ENCODE results near the gene EBNA1BP2. TPM values are rescaled to one million over a fixed set of nuclear protein-coding genes. Genes with fewer than 3 reads are reported as not detected.

The EBNA1BP2 gene
- total RNA-seq, 2 donors from 2014 or later, result 28.4 to 85.4 TPM

DNA sequence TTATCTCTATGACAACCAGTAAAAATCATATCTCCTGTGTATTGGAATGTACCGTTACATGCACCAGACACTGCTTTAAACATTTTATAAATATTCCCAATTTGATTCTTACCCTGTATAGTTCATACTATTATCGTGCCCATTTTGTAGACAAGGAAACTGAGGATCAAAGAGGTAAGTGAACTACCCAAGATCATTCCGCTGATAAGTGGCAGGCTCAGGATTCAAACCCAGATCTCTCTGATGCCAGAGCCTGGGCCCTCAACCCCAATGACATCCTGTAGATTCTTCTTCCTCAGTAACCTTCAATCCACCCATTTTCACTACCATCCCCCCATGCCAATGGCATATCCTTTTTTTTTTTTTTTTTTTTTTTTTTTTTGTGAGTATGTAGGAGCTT, 12.3 kb upstream of the EBNA1BP2 start:
- no peak overlapping the region for H3K9ac ChIP-seq (ENCODE audit: low read depth in 2 of 2, low read length in 2 of 2)
- no peak overlapping the region for H3K27ac ChIP-seq
- no peak for TF ChIP-seq CTCF (IDR thresholded peaks at IDR 0.05)
- no peaks in the 10 kb centered on the region for H3K9me3 ChIP-seq
- no peak overlapping the region for H3K4me3 ChIP-seq
- H3K27me3 ChIP-seq, result no peaks in the 10 kb centered on the region
- intact Hi-C loops (cut with DNase I), result no loop called here
- no peaks in the 10 kb centered on the region for H3K36me3 ChIP-seq
- no peaks in the 10 kb centered on the region for H3K4me1 ChIP-seq
- DNase-seq, result no peak

DNA sequence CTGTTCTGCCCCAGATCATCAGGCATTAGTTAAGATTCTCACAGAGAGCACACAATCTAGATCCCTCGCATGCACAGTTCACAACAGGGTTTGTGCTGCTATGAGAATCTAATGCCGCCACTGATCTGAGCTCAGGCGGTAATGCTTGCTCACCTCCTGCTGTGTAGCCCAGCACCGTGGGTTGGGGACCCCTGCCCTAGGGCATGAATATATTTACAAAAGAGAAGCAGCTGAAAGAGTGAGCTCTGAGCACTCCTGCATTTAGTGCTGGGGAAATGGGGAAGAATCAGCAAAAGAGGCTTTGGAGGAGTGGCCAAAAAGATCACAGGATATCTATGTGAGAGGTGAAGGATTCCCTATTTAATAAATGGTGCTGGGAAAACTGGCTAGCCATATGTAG, 5.6 kb upstream of the EBNA1BP2 start:
- no peak for TF ChIP-seq CTCF (IDR thresholded peaks at IDR 0.05)
- no peak for DNase-seq
- no peaks in the 10 kb centered on the region for H3K9me3 ChIP-seq
- H3K27ac ChIP-seq, result no peak overlapping the region
- H3K4me1 ChIP-seq, result no peaks in the 10 kb centered on the region
- no peaks in the 10 kb centered on the region for H3K27me3 ChIP-seq
- H3K4me3 ChIP-seq, result no peak overlapping the region
- H3K9ac ChIP-seq (ENCODE audit: low read depth in 2 of 2, low read length in 2 of 2), result no peak overlapping the region
- intact Hi-C loops (cut with DNase I), result no loop called here
- H3K36me3 ChIP-seq, result no peaks in the 10 kb centered on the region

DNA sequence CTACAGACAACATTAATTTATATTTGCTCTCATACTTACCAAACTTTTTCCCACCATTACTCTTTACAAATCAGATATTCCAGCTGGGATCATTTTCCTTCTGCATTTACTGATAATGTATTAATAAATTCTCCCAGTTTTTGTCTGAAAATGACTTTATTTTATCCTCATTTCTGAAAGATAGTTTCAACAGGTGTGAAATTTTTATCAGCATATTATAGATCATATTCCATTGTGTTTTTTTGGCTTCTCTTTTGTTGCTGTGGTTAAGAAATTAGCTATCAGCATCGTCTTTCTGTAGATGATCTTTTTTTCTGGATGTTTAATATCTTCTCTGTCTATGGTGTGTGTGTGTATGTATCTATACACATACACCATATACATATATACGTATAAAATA, 2.8 kb upstream of the EBNA1BP2 start:
- Histone ChIP-seq H3K27me3 (no peaks in the 10 kb centered on the region), H3K4me3 (no peak overlapping the region), H3K4me1 (no peaks in the 10 kb centered on the region), H3K9ac (ENCODE audit: low read depth in 2 of 2, low read length in 2 of 2) (no peak overlapping the region), H3K36me3 (no peaks in the 10 kb centered on the region), H3K27ac (no peak overlapping the region), H3K9me3 (no peaks in the 10 kb centered on the region)
- intact Hi-C loops (cut with DNase I), result no loop called here
- DNase-seq, result no peak
- TF ChIP-seq CTCF (IDR thresholded peaks at IDR 0.05), result no peak

DNA sequence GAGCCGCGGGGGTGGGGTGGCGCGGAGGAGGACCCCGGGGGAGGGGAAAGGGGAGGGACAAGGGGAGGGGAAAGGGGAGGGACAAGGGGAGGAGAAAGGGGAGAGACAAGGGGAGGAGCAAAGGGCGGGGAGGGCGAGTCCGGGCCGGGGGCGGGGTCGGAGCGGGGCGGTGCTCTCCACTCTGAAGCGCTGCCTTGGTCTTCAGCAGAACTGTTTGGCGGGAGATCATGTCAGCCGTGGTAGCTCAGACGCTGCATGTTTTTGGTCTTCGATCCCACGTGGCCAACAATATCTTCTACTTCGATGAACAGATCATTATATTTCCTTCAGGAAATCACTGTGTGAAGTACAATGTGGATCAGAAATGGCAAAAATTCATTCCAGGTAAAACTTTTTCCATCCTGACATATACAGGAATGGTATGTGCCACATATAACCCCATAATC, 460 bp upstream of the EBNA1BP2 start:
- H3K4me3 ChIP-seq, result peak overlapping the region; percentile 85
- no peaks in the 10 kb centered on the region for H3K36me3 ChIP-seq
- no peak overlapping the region for H3K27ac ChIP-seq
- H3K9ac ChIP-seq (ENCODE audit: low read depth in 2 of 2, low read length in 2 of 2), result peak overlapping the region in 1 of 2 donors; percentile 90
- intact Hi-C loops (cut with DNase I), result no loop called here
- no peak for TF ChIP-seq CTCF (IDR thresholded peaks at IDR 0.05)
- DNase-seq, result peak; percentile 91
- H3K27me3 ChIP-seq, result no peaks in the 10 kb centered on the region
- H3K4me1 ChIP-seq, result no peaks in the 10 kb centered on the region
- no peaks in the 10 kb centered on the region for H3K9me3 ChIP-seq

DNA sequence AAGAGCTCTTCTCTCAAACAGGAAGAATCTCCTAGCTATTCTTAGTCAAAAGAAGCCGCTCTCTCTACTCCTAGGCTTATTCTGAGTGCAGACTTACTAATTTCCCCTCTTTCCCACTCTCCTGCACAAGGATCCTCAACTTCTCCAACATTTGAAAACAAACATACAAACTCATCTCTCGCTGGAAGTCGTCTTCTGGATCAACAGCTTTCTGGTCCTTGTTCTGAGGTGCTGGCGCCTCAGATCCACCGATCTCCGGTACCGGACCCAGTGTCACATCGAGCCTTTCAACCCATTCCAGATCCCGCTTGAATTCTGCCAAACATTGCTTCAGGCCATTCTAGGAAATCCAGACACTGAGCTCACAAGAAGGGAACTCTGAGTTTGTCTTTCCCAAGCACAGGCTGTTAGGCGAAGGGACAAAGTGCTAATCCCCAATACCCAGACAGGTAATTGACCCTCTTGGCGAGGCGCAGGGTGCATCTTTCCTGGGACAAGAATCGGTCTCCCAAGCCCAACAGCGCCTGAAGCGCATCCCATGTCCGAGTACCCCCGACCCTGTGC, 696 bp downstream of the EBNA1BP2 start:
- H3K27me3 ChIP-seq, result no peaks in the 10 kb centered on the region
- DNase-seq, result peak; percentile 20
- no peak for TF ChIP-seq CTCF (IDR thresholded peaks at IDR 0.05)
- H3K4me1 ChIP-seq, result no peaks in the 10 kb centered on the region
- H3K36me3 ChIP-seq, result no peaks in the 10 kb centered on the region
- peak overlapping the region; percentile 71 to 90 for H3K9ac ChIP-seq (ENCODE audit: low read depth in 2 of 2, low read length in 2 of 2)
- intact Hi-C loops (cut with DNase I), result no loop called here
- H3K27ac ChIP-seq, result no peak overlapping the region
- peak overlapping the region; percentile 85 for H3K4me3 ChIP-seq
- H3K9me3 ChIP-seq, result no peaks in the 10 kb centered on the region
